Measurements from ENCODE around the gene CASP10. TPM values are rescaled to one million over a fixed set of nuclear protein-coding genes. Genes with fewer than 3 reads are reported as not detected.
"Not testable (repeated sequence)": the region's sequence is repeated elsewhere in the genome, so short reads cannot be mapped to it uniquely, and the experiment has no call there.

Gene CASP10
- total RNA-seq, 1 donor from 2014 or later = 33.9 TPM

DNA sequence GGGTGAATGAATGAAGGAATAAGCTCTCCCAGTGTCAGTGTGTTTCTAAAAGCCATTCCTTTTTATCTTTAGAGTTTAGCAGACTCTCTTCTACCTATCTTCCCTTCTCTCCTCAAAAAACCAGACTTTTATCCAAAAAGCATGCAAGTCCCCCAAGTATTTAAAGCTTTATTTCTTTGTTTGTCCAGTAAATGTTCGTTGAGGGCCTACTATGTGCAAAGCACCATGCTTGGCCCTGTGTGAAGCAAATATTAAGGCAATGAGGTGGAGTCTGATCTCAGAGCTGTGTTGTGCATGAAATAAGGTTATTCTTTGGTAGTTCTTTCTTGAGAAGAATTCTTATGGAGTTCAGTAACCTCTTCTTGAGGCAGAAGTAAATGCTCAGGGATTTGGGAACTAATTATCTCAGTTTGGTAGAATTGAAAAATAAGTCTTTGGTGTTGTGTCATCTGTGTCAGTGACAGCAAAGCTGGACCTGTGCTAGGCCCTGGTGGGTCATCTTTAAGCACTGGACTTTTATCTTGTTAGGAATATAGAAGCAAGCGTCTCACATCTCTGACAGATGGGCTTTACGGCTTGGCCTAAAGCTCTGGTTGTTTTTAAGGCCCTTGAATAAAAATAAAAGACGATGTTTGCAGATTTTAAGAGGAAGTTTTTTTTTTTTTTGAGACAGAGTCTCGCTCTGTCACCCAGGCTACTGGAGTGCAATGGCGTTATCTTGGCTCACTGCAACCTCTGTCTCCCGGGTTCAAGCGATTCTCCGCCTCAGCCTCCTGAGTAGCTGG lies 28.1 kb upstream of the CASP10 start:
- intact Hi-C loops (cut with micrococcal nuclease) = no loop called here

DNA sequence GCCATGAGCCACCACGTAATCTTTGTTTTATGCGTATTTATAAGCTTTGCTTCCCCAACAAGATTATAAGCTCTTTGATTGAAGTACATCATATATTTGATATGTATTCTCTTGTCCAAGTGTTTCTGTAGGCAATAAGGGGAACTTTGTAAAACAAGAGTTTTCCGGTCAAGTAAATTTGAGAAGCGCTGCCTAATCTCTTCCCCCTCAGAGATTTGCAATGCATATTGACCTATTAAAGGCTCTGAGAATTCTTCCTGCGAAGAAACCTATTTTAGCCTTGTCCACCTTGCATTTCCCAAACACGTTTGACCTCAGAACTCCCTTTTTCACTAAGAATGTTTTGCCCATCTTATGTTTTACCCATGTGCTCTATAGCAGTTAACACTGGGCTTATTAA lies 26.9 kb upstream of the CASP10 start:
- intact Hi-C loops (cut with micrococcal nuclease) = no loop called here

DNA sequence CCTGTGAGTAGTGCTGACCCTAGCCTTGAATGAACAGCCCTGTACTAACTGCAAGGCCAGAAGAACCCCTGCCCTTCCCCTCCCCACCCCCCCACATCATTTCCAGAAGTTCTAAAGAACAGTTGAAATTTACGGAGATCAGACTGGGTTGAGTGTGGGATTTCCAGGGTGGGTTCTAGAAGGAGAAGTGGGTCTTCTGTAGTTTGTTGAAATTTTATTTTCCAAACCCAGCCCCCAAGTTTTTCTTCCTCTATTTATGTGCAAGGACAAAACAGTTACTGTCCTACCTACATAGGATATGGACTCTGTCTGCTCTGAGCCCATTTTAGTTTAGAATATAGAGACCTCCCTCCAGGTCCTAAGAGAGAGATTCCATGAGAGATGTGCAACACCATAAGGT lies 26.3 kb upstream of the CASP10 start:
- intact Hi-C loops (cut with micrococcal nuclease) = no loop called here

- intact Hi-C loops (cut with micrococcal nuclease) = loop anchor here (1.0 kb wide), 8 partner anchors 20 to 268 kb away; partner anchors contain the start of genes HYCC2, NIF3L1, ORC2 and PPIL3
Measured at GRCh38 chr2:201157694-201158093, 25.2 kb upstream of the CASP10 start.

- intact Hi-C loops (cut with micrococcal nuclease) = loop anchor here (1.0 kb wide), 8 partner anchors 19 to 269 kb away; partner anchors contain the start of genes HYCC2, NIF3L1, ORC2 and PPIL3
Measured at GRCh38 chr2:201158111-201158929, 24.6 kb upstream of the CASP10 start.

- intact Hi-C loops (cut with micrococcal nuclease) = no loop called here
Measured at GRCh38 chr2:201164166-201164565, 18.8 kb upstream of the CASP10 start.

- intact Hi-C loops (cut with micrococcal nuclease) = no loop called here
Measured at GRCh38 chr2:201167546-201167945, 15.4 kb upstream of the CASP10 start.

DNA sequence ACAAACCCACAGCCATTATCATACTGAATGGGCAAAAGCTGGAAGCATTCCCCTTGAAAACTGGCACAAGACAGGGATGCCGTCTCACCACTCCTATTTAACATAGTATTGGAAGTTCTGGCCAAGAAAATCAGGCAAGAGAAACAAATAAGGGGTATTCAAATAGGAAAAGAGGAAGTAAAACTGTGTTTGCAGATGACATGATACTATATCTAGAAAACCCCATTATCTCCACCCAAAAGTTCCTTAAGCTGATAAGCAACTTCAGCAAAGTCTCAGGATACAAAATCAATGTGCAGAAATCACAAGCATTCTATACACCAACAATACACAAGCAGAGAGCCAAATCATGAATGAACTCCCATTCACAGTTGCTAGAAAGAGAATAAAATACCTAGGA lies 14.4 kb upstream of the CASP10 start:
- intact Hi-C loops (cut with micrococcal nuclease) = not testable (repeated sequence)

DNA sequence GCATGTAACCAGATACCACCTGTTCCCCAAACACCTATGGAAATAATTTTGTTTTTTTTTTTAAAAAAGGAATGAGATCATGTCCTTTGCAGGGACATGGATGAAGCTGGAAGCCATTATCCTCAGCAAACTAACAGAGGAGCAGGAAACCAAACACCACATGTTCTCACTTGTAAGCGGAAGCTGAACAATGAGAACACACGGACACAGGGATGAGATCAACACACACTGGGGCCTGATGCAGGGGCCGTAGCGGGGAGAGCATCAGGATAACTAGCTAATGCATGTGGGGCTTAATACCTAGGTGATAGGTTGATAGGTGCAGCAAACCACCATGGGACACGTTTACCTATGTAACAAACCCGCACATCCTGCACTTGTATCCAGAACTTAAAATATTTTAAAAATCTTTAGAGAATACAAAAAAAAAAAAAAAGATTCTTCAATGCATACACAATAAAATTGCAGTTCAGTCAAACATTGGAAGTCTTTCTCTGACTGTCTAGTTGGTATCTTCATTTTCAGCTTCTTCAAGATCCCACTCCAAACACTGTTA lies 11.6 kb upstream of the CASP10 start:
- intact Hi-C loops (cut with micrococcal nuclease) = no loop called here

DNA sequence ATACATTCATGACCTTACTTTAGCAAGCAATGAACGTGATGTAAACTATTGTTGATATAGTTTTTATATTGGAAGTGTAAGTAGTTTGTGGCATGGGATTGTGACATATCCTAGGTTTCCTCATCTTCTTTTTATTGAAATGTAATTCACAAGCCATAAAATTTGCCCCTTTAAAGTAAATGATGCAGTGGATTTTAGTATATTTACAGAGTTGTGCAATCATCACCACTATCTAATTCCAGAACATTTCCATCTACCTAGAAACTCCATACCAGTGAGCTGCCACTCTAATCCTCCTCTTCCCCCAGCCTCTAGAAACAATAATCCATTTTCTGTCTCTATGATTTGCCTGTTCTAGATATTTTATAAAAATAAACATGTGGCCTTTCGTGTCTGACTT lies 10.7 kb upstream of the CASP10 start:
- intact Hi-C loops (cut with micrococcal nuclease) = no loop called here

DNA sequence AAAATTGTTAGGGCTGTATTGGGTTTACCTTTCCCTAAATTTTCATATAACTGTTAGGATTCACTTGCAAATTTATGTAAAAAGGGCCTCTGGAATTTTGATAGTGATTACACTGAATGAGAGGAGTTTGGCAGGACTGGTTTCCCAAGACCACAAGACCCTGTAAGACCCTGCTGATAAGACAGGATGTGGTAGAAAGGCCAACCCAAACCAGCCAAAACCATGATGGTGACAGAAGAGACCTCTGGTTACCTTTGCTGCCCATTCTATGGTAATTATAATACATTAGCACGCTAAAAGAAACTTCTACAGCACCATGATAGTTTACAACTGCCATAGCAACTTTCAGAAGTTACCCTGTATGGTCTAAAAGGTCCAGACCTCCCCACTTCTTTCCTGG lies 8.3 kb upstream of the CASP10 start:
- intact Hi-C loops (cut with micrococcal nuclease) = no loop called here

- intact Hi-C loops (cut with micrococcal nuclease) = loop anchor here (2.0 kb wide), 1 partner anchor 597 kb away; no protein-coding TSS in a partner anchor
Measured at GRCh38 chr2:201176081-201176481, 6.9 kb upstream of the CASP10 start.

DNA sequence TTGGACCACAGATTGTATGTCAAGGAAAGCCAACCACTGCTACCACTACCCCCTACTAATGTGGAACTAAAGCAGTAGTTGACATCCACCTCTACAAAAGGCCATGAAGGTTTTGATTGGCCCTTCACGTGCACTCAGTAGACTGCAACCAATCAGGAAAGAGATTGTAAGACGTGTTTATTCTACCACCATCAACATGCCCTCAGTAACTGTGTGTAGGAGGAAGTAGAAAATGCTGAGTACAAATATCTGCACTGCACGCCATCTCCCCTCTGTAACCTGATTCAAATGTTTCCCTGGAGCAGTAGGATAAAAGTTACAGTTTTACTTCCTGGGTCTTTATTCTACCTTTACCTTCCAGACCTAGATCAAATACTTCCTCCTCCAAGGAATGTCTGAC lies 2.9 kb upstream of the CASP10 start:
- intact Hi-C loops (cut with micrococcal nuclease) = no loop called here

DNA sequence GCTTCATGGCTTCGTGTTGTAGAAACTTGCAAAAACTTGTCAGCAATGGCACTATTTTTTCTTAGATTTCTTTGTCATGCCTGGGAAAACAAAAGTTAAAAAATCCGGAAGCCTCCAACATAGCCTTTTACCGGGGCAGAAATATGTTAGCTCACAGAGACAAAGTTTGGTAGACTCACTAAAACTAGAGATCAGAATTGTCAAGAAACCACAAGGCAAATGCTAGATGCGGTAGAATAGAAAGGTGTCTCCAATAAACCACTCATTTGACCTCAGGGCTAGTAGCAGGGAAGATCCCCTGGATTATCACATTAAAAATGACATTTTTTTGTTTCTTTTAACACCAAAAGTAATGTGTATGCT lies 405 bp downstream of the CASP10 start:
- intact Hi-C loops (cut with micrococcal nuclease) = loop anchor here (1.0 to 2.0 kb wide), 11 partner anchors 11 to 459 kb away; partner anchors contain the start of genes BZW1, NIF3L1, PPIL3 and STRADB

GRCh38 chr2:201183835-201184234 lies 894 bp downstream of the CASP10 start:
- intact Hi-C loops (cut with micrococcal nuclease) = loop anchor here (1.0 to 2.0 kb wide), 12 partner anchors 10 to 597 kb away; partner anchors contain the start of genes ALS2, BZW1, NIF3L1 and PPIL3

GRCh38 chr2:201184248-201184647 lies 1.3 kb downstream of the CASP10 start:
- intact Hi-C loops (cut with micrococcal nuclease) = loop anchor here (2.0 kb wide), 1 partner anchor 597 kb away; the partner anchor contains the start of gene ALS2

GRCh38 chr2:201185863-201186262 lies 2.9 kb downstream of the CASP10 start:
- intact Hi-C loops (cut with micrococcal nuclease) = loop anchor here (2.0 kb wide), 1 partner anchor 595 kb away; the partner anchor contains the start of gene ALS2

GRCh38 chr2:201186982-201187381 lies 4.0 kb downstream of the CASP10 start:
- intact Hi-C loops (cut with micrococcal nuclease) = no loop called here

DNA sequence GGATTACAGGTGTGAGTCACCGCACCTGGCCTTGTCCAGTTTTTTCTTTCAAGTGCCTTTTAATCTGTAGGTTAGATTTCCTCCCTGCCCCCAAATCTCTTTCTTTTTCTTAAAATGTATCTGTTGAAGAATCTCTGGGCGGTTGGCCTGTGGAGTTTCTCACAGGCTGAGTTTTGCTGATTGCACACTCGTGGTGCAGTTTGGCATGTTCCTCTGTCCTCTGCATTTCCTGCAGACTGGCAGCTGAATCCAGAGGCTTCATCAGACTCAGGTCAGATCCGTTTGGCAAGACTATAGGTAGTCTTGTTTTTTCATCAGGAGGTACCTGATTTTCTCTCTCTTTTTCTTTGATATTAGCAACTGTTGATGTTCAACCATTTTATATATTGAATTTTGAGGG lies 5.5 kb downstream of the CASP10 start:
- intact Hi-C loops (cut with micrococcal nuclease) = no loop called here

- intact Hi-C loops (cut with micrococcal nuclease) = loop anchor here (1.0 to 5.0 kb wide), 2 partner anchors 21 to 216 kb away; no protein-coding TSS in a partner anchor
Measured at GRCh38 chr2:201191132-201191875, 8.4 kb downstream of the CASP10 start.

- intact Hi-C loops (cut with micrococcal nuclease) = loop anchor here (1.0 to 5.0 kb wide), 4 partner anchors 11 to 257 kb away; partner anchors contain the start of genes CASP10, STRADB and TRAK2
Measured at GRCh38 chr2:201194097-201194496, 11.2 kb downstream of the CASP10 start.
